DMS153 treated with DMSO at 0.1 percent for 48 hours (cell line): ENCODE data around the gene HAAO.
"Not testable (repeated sequence)": the region's sequence is repeated elsewhere in the genome, so short reads cannot be mapped to it uniquely, and the experiment has no call there.

ENCODE experiments used
- DNase-seq: peaks from one replicate; lab custom pipeline; 2025; ENCODE audit not compliant: unreplicated experiment; lab: John Stamatoyannopoulos, UW

Gene HAAO

DNA sequence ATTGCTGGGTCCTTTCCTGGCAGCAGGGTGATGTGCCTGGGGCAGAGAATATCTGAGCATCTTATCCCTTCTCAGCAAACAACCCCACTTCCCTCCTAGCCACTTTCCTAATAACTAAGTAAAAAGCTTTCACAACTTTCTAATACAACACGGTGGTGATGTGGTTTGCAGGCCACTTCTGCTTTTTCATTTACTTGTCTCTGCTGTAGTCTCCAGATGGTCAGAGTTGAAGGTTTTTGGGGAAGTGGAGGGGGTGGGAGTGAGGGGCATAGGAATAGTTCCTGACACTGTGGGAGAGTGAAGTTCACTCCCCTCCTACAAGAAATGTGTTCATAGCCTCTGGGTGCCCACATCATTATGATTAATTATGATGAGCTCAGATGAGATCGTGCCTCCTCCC is 40.1 kb downstream of the HAAO start:
- DNase-seq, result no peak

GRCh38 chr2:42748840-42749239 is 43.5 kb downstream of the HAAO start:
- no peak for DNase-seq

- DNase-seq, result no peak
These were observed 45.0 kb downstream of the HAAO start for GRCh38 chr2:42747422-42747821.

- no peak for DNase-seq
These were observed 47.8 kb downstream of the HAAO start for GRCh38 chr2:42744545-42745082.

DNA sequence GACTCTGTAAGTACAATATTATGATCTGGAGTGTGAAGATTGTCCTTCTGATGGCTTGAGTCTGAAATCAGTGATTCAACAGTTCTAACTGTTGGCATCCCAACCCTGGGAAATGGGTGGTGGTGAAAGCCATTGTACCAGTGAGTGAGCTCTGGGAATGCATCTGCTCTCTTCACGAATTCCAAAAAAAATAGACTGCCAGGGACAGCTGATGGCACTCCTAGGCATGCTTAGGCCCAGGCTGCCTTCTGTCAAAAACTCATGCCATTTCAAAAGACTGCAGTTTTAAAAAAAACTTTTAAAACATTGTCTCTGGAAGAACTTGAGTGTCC is 48.8 kb downstream of the HAAO start:
- no peak for DNase-seq

GRCh38 chr2:42742740-42743658 is 49.4 kb downstream of the HAAO start:
- no peak for DNase-seq

DNA sequence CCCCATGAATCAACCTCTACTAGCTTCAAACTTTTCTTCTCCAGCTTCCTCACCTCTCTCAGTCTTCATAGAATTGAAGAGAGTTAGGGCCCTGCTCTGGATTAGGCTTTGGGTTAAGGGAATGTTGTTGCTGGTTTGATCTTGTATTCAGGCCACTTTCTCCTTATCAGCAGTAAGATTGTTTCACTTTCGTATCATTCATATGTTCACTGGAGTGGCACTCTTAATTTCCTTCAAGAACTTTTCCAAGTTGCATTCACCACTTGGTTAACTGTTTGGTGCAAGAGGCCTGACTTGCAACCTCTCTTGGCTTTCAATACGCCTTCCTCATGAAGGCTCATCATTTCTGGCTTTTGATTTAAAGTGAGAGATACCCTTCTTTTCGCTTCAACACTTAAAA is 51.2 kb downstream of the HAAO start:
- DNase-seq, result no peak

- DNase-seq, result no peak
These were observed 55.6 kb downstream of the HAAO start for GRCh38 chr2:42736598-42737322.

- no peak for DNase-seq
These were observed 58.5 kb downstream of the HAAO start for GRCh38 chr2:42733852-42734251.

DNA sequence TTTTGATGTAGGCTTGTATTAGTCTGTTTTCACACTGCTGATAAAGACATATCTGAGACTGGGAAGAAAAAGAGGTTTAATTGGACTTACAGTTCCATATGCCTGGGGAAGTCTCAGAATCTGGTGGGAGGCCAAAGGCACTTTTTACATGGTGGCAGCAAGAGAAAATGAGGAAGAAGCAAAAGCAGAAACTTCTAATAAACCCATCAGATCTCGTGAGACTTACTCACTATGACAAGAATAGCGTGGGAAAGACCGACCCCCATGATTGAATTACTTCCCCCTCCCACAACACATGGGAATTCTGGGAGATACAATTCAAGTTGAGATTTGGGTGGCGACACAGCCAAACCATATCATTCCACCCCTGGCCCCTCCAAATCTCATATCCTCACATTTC is 61.1 kb downstream of the HAAO start:
- not testable (repeated sequence) for DNase-seq

- no peak for DNase-seq
These were observed 65.7 kb downstream of the HAAO start for GRCh38 chr2:42726680-42727079.

GRCh38 chr2:42725657-42726056 is 66.7 kb downstream of the HAAO start:
- DNase-seq, result no peak

GRCh38 chr2:42724886-42725285 is 67.5 kb downstream of the HAAO start:
- DNase-seq, result no peak

DNA sequence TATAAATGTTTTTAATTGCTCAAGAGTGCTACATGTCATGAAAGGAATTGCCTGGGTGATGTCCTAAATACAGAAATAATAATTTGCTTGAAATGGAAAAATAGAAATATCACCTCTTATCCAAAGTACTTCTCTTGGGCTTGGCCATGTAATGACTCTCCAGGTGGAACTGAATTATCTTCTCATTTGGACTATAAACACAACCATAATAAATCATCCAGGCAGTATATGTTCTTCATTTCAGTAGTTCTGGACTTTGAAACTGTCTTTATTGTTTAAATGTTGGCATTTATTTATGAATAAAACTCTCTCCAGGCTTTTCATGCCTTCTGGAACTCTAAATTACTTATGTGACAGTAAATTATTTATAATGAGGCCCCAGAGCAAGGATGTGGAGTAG is 68.9 kb downstream of the HAAO start:
- DNase-seq, result no peak

GRCh38 chr2:42722320-42723190 is 69.8 kb downstream of the HAAO start:
- no peak for DNase-seq

DNA sequence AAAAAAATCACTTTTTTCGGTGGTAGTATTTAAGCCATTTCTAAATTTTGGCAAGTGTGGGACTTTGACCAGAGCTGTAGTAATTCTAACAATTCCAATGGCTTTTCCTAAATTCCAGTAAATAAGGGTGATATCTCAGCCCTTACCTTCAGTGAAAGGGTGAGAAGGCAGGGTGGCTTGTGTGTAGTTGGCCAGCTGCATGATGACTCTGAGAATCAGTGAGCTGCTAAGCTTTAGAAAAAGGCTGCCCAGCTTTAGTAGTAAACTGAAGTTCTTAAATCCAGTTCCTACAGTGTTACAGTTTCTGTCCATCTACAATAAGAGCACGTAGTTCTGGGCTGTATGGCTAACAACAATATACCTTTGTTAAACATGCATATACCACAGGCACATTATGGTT is 70.5 kb downstream of the HAAO start:
- no peak for DNase-seq
